ENCODE results near the gene TRIM25. TPM values are rescaled to one million over a fixed set of nuclear protein-coding genes. Genes with fewer than 3 reads are reported as not detected.

TRIM25 gene
- total RNA-seq, 1 experiment from 2014 or later = 32.5 TPM

DNA sequence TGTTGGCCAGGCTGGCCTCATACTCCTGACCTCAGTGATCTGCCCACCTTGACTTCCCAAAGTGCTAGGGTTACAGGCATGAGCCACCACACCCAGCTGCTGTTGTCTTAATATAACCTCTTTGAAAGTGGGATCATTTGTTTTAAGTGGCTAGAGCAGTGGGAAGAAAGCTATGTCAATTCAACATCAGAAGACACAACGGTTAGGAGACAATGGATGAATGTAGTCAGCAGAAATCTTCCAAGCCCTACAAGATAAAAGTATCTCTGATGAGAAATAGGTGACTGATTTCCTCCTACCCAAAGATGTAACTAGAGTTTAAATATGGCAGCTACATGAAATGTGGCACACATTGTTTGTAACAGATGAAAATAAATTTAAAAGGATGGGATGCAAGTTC lies 20.0 kb upstream of the TRIM25 start:
- Mint-ChIP-seq H3K4me3 (no peak overlapping the region), H3K9me3 (peaks cover 38 to 46% of the 10 kb centered on the region in 2 experiments)

More for the DNA sequence above, 20.0 kb upstream of the TRIM25 start:
- Histone ChIP-seq H3K18ac (ENCODE audit: insufficient read length, low read depth, low read length) (no peak overlapping the region), H3K23me2 (ENCODE audit: insufficient read length, low read depth, low read length, poor library complexity, severe bottlenecking) (no peaks in the 10 kb centered on the region), H3K9me3 (ENCODE audit: control insufficient read depth, low read depth, low read length) (peaks cover 23% of the 10 kb centered on the region), H3K9ac (ENCODE audit: extremely low read depth, insufficient read length, low read length) (no peak overlapping the region), H2AK5ac (ENCODE audit: insufficient read length, low read length) (no peak overlapping the region), H3K14ac (ENCODE audit: insufficient read depth, low read length) (no peak overlapping the region), H3K4me1 (ENCODE audit: insufficient read depth, low read length) (no peaks in the 10 kb centered on the region), H3K23ac (ENCODE audit: insufficient read length, low read depth, low read length) (no peak overlapping the region), H4K91ac (ENCODE audit: insufficient read length, low read depth, low read length) (no peak overlapping the region), H3K79me1 (ENCODE audit: insufficient read depth, low read depth, low read length, poor library complexity, severe bottlenecking) (no peaks in the 10 kb centered on the region), H2BK12ac (ENCODE audit: insufficient read length, low read depth, low read length) (no peak overlapping the region), H4K8ac (replicated peaks; ENCODE audit: insufficient read length, low read depth, low read length) (no peak overlapping the region), H3K4me2 (ENCODE audit: insufficient read depth, insufficient read length, low read length) (no peak overlapping the region), H3K27ac (ENCODE audit: insufficient read length, low read depth, low read length) (no peak overlapping the region), H4K20me1 (ENCODE audit: control insufficient read depth, insufficient read depth, insufficient read length) (no peaks in the 10 kb centered on the region), H3T11ph (ENCODE audit: low read length) (no peak overlapping the region), H2BK20ac (ENCODE audit: low read depth, low read length, poor library complexity, severe bottlenecking) (no peak overlapping the region), H3K79me2 (ENCODE audit: insufficient read depth, low read length) (no peaks in the 10 kb centered on the region), H3K56ac (ENCODE audit: insufficient read length, low read depth, low read length) (no peak overlapping the region), H3K27me3 (ENCODE audit: insufficient read depth, low read length) (no peaks in the 10 kb centered on the region), H2BK15ac (ENCODE audit: low read depth, low read length) (no peak overlapping the region), H2AFZ (ENCODE audit: low read length) (no peak overlapping the region), H3K4ac (ENCODE audit: low read depth, low read length) (no peak overlapping the region), H2BK5ac (ENCODE audit: insufficient read length, low read length) (no peak overlapping the region), H4K5ac (ENCODE audit: insufficient read length, low read depth, low read length) (no peak overlapping the region), H2BK120ac (ENCODE audit: low read depth, low read length, poor library complexity, severe bottlenecking) (no peak overlapping the region)
- Mint-ChIP-seq H3K27me3 (ENCODE audit: low read depth) (no peaks in the 10 kb centered on the region; the same call in 1 of the 2 replicates), H3K27ac (no peak overlapping the region), H3K36me3 (ENCODE audit: insufficient read depth in 1 of 3, low read depth in 3 of 3) (peaks cover 57 to 94% (median 88%) of the 10 kb centered on the region in 3 experiments), H3K4me1 (no peaks in the 10 kb centered on the region)
- no CpG with 5 or more reads among the region's 1 CpG for WGBS (ENCODE audit: extremely low coverage, insufficient read length, low lambda C conversion rate)
- no peak for TF ChIP-seq CTCF (conservative IDR thresholded peaks at IDR 0.05)
- DNase-seq = no peak

All from H9 (cell line).